ENCODE measurements around the gene SYF2. TPM values are rescaled to one million over a fixed set of nuclear protein-coding genes. Genes with fewer than 3 reads are reported as not detected.

The SYF2 gene
- total and polyA plus RNA-seq, 5 experiments from 2014 or later, result 69.1 to 87.6 (median 78.6) TPM

GRCh38 chr1:25217015-25217414 is 15.3 kb downstream of the SYF2 start:
- Mint-ChIP-seq H3K36me3 (peaks cover 0 to 28% (median 7%) of the 10 kb centered on the region in 3 donors), H3K27ac (peak overlapping the region in 2 of 10 donors; percentile 9 to 52), H3K4me1 (peaks cover 0 to 8% (median 5%) of the 10 kb centered on the region in 4 donors), H3K4me3 (no peak overlapping the region), H3K9me3 (no peaks in the 10 kb centered on the region), H3K27me3 (no peaks in the 10 kb centered on the region)
- DNase-seq (no peak), ATAC-seq (no peak)
- POLR2A ChIA-PET, result no interaction called here

- no peak for ATAC-seq
- DNase-seq, result no peak
- Mint-ChIP-seq H3K36me3 (peaks cover 0 to 19% (median 6%) of the 10 kb centered on the region in 3 donors), H3K4me1 (peaks cover 0 to 8% (median 5%) of the 10 kb centered on the region in 4 donors), H3K4me3 (no peak overlapping the region), H3K27ac (no peak overlapping the region), H3K27me3 (peaks cover 0 to 2% (median 0%) of the 10 kb centered on the region in 5 donors), H3K9me3 (no peaks in the 10 kb centered on the region)
- POLR2A ChIA-PET, result no interaction called here
These were observed 16.2 kb downstream of the SYF2 start for GRCh38 chr1:25216123-25216522.

GRCh38 chr1:25212725-25213124 is 19.6 kb downstream of the SYF2 start:
- DNase-seq (no peak), ATAC-seq (no peak)
- H3K4me3 Mint-ChIP-seq, result no peak overlapping the region
- H3K4me1 Mint-ChIP-seq, result peaks cover 0 to 8% (median 5%) of the 10 kb centered on the region in 4 donors
- POLR2A ChIA-PET, result interaction anchor here (0.7 kb wide), 1 partner anchor 20 kb away, joined by 3 read pairs; no protein-coding TSS in a partner anchor
- peaks cover 0 to 9% (median 2%) of the 10 kb centered on the region in 5 donors for H3K27me3 Mint-ChIP-seq
- no peaks in the 10 kb centered on the region for H3K9me3 Mint-ChIP-seq
- H3K36me3 Mint-ChIP-seq, result no peaks in the 10 kb centered on the region
- peak overlapping the region in 1 of 10 donors; percentile 78 for H3K27ac Mint-ChIP-seq

GRCh38 chr1:25210728-25211127 is 21.6 kb downstream of the SYF2 start:
- no peak for DNase-seq
- Mint-ChIP-seq H3K27ac (no peak overlapping the region), H3K27me3 (peaks cover 0 to 9% (median 2%) of the 10 kb centered on the region in 5 donors), H3K4me1 (peaks cover 0 to under 1% (median 0%) of the 10 kb centered on the region in 4 donors), H3K4me3 (no peak overlapping the region), H3K36me3 (no peaks in the 10 kb centered on the region), H3K9me3 (no peaks in the 10 kb centered on the region)
- no peak for ATAC-seq
- POLR2A ChIA-PET, result no interaction called here

- POLR2A ChIA-PET, result no interaction called here
These were observed 22.8 kb downstream of the SYF2 start for GRCh38 chr1:25209516-25209915.

GRCh38 chr1:25208561-25209222 is 23.6 kb downstream of the SYF2 start:
- Mint-ChIP-seq H3K36me3 (no peaks in the 10 kb centered on the region), H3K9me3 (no peaks in the 10 kb centered on the region), H3K27ac (no peak overlapping the region), H3K27me3 (peaks cover 0 to 12% (median 2%) of the 10 kb centered on the region in 5 donors), H3K4me1 (peaks cover 0 to 2% (median under 1%) of the 10 kb centered on the region in 4 donors), H3K4me3 (no peak overlapping the region)
- POLR2A ChIA-PET, result interaction anchor here (0.7 kb wide), 1 partner anchor 284 kb away, joined by 3 read pairs; no protein-coding TSS in a partner anchor
- DNase-seq, result no peak
- no peak for ATAC-seq

More at GRCh38 chr1:25209516-25209915, 22.8 kb downstream of the SYF2 start:
- Mint-ChIP-seq H3K27me3 (peaks cover 0 to 12% (median 2%) of the 10 kb centered on the region in 5 donors), H3K4me3 (no peak overlapping the region), H3K4me1 (peaks cover 0 to 2% (median under 1%) of the 10 kb centered on the region in 4 donors), H3K9me3 (no peaks in the 10 kb centered on the region), H3K36me3 (no peaks in the 10 kb centered on the region), H3K27ac (no peak overlapping the region)
- ATAC-seq, result no peak
- no peak for DNase-seq

- Mint-ChIP-seq H3K36me3 (no peaks in the 10 kb centered on the region), H3K9me3 (no peaks in the 10 kb centered on the region), H3K27me3 (peaks cover 0 to 12% (median 2%) of the 10 kb centered on the region in 5 donors), H3K27ac (no peak overlapping the region), H3K4me3 (no peak overlapping the region), H3K4me1 (peaks cover 0 to 2% (median under 1%) of the 10 kb centered on the region in 4 donors)
- ATAC-seq (no peak), DNase-seq (no peak)
- POLR2A ChIA-PET, result interaction anchor here (0.7 kb wide), 1 partner anchor 283 kb away, joined by 3 read pairs; no protein-coding TSS in a partner anchor
These were observed 24.2 kb downstream of the SYF2 start for GRCh38 chr1:25208092-25208491.

- POLR2A ChIA-PET, result interaction anchor here (0.8 to 1.8 kb wide), 2 partner anchors 275 to 358 kb away, joined by 3 to 4 read pairs; no protein-coding TSS in a partner anchor
- H3K9me3 Mint-ChIP-seq, result no peaks in the 10 kb centered on the region
- peaks cover 0 to 2% (median under 1%) of the 10 kb centered on the region in 4 donors for H3K4me1 Mint-ChIP-seq
- DNase-seq (no peak), ATAC-seq (no peak)
- H3K27ac Mint-ChIP-seq, result peak overlapping the region in 1 of 10 donors; percentile 69
- no peak overlapping the region for H3K4me3 Mint-ChIP-seq
- peaks cover 0 to 12% (median under 1%) of the 10 kb centered on the region in 5 donors for H3K27me3 Mint-ChIP-seq
- no peaks in the 10 kb centered on the region for H3K36me3 Mint-ChIP-seq
These were observed 26.1 kb downstream of the SYF2 start for GRCh38 chr1:25206201-25206600.

GRCh38 chr1:25205786-25206185 is 26.5 kb downstream of the SYF2 start:
- ATAC-seq, result no peak
- no peaks in the 10 kb centered on the region for H3K9me3 Mint-ChIP-seq
- no peak overlapping the region for H3K4me3 Mint-ChIP-seq
- POLR2A ChIA-PET, result interaction anchor here (0.6 to 1.8 kb wide), 3 partner anchors 35 to 296 kb away, joined by 3 to 4 read pairs (median 4); no protein-coding TSS in a partner anchor
- H3K4me1 Mint-ChIP-seq, result peaks cover 0 to 2% (median under 1%) of the 10 kb centered on the region in 4 donors
- H3K36me3 Mint-ChIP-seq, result no peaks in the 10 kb centered on the region
- no peak overlapping the region for H3K27ac Mint-ChIP-seq
- DNase-seq, result no peak
- peaks cover 0 to 12% (median 0%) of the 10 kb centered on the region in 5 donors for H3K27me3 Mint-ChIP-seq

GRCh38 chr1:25204797-25205480 is 27.4 kb downstream of the SYF2 start:
- peak in 6 of 10 donors; percentile 23 to 75 (median 51) for DNase-seq
- Mint-ChIP-seq H3K4me1 (peaks cover 0 to 2% (median 1%) of the 10 kb centered on the region in 4 donors), H3K4me3 (no peak overlapping the region), H3K36me3 (no peaks in the 10 kb centered on the region), H3K27ac (peak overlapping the region in 2 of 10 donors; percentile 37 to 43), H3K27me3 (peaks cover 0 to 13% (median 0%) of the 10 kb centered on the region in 5 donors), H3K9me3 (no peaks in the 10 kb centered on the region)
- POLR2A ChIA-PET, result interaction anchor here (1.1 kb wide), 1 partner anchor 295 kb away, joined by 3 read pairs; no protein-coding TSS in a partner anchor
- peak; percentile 54 to 63 for ATAC-seq

GRCh38 chr1:25201006-25201405 is 31.3 kb downstream of the SYF2 start:
- H3K27me3 Mint-ChIP-seq, result peaks cover 0 to 5% (median 0%) of the 10 kb centered on the region in 5 donors
- H3K36me3 Mint-ChIP-seq, result no peaks in the 10 kb centered on the region
- H3K4me3 Mint-ChIP-seq, result no peak overlapping the region
- no peaks in the 10 kb centered on the region for H3K9me3 Mint-ChIP-seq
- peaks cover 19 to 26% (median 24%) of the 10 kb centered on the region in 4 donors for H3K4me1 Mint-ChIP-seq
- peak overlapping the region in 2 of 10 donors; percentile 14 to 85 for H3K27ac Mint-ChIP-seq
- DNase-seq (no peak), ATAC-seq (no peak)
- POLR2A ChIA-PET, result no interaction called here

GRCh38 chr1:25199819-25200620 is 32.3 kb downstream of the SYF2 start:
- POLR2A ChIA-PET, result no interaction called here
- ATAC-seq (no peak), DNase-seq (no peak)
- no peaks in the 10 kb centered on the region for H3K36me3 Mint-ChIP-seq
- H3K4me1 Mint-ChIP-seq, result peaks cover 19 to 33% (median 23%) of the 10 kb centered on the region in 4 donors
- peak overlapping the region in 1 of 10 donors; percentile 43 for H3K27ac Mint-ChIP-seq
- H3K27me3 Mint-ChIP-seq, result peaks cover 0 to 4% (median 0%) of the 10 kb centered on the region in 5 donors
- H3K9me3 Mint-ChIP-seq, result no peaks in the 10 kb centered on the region
- peak overlapping the region in 1 of 10 donors; percentile 40 for H3K4me3 Mint-ChIP-seq
